IPS-15b (cell line): ENCODE measurements around the gene KLC3.

Experiments
- H3K27me3 ChIP-seq: one replicate; pipeline ENCODE4 v1.6.1; 2013; ENCODE audit warnings: low read length; ENCODE audit not compliant: control insufficient read depth, insufficient read depth
- H3K36me3 ChIP-seq: one replicate; pipeline ENCODE4 v1.6.1; 2013; ENCODE audit warnings: low read length; ENCODE audit not compliant: control insufficient read depth, insufficient read depth
- H3K4me1 ChIP-seq: one replicate; pipeline ENCODE4 v1.6.1; 2013; ENCODE audit warnings: mild to moderate bottlenecking, low read length; ENCODE audit not compliant: control insufficient read depth, insufficient read depth
- H3K4me3 ChIP-seq: one replicate; pipeline ENCODE4 v1.5.1; 2013; ENCODE audit warnings: low read depth, low read length
- H3K9ac ChIP-seq: one replicate; pipeline ENCODE4 v1.6.1; 2013; ENCODE audit warnings: low read depth, mild to moderate bottlenecking, low read length
- H3K9me3 ChIP-seq: one replicate; pipeline ENCODE4 v1.6.1; 2013; ENCODE audit warnings: mild to moderate bottlenecking, low read length; ENCODE audit not compliant: control insufficient read depth, insufficient read depth

Gene KLC3

GRCh38 chr19:45391871-45392665 lies 51.5 kb downstream of the KLC3 start:
- Histone ChIP-seq H3K4me1 (no peaks in the 10 kb centered on the region), H3K9me3 (no peaks in the 10 kb centered on the region), H3K36me3 (no peaks in the 10 kb centered on the region), H3K9ac (no peak overlapping the region), H3K4me3 (no peak overlapping the region), H3K27me3 (peaks cover 12% of the 10 kb centered on the region)

DNA sequence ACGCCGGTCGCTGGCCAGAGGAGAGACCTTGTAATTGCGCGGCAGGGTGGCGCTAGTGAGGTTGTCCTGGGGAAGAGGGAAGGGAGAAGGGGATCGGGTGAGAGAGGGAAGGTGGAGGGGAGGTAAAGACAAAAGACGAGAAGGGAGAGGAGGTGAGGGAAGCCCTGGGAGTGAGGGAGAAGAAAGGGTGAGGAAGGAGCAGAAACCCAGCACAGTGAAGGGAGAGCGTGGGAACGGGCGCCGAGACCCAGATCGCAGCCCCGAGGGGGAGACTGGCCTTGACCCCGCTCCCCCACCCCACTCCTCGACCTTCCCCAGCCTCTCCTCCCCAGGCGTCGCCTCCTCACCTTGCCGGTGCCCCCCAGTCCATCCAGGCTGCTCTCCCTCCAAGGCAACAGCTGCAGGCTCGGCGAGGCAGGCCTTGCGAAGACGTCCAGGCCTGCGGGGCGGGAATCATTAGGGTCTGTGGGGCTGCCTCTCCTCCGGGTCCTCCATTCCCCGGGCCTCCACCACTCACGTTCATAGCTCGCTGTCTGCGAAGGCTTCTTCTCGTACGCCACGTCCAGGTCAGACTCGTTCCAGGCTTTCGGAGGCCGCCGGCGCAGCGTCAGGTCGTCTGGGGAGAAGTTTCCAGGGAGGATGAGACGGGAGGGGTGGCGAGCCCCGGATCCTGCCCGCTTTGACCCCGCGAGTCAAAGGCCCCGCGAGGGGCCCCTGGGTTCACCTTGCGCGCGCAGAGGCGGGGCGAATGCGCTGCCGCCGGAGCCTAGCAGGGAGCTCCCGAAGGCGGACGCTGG lies 55.5 kb downstream of the KLC3 start:
- H3K9me3 ChIP-seq, result no peaks in the 10 kb centered on the region
- peak overlapping the region; percentile 56 for H3K4me3 ChIP-seq
- H3K27me3 ChIP-seq, result peaks cover 22% of the 10 kb centered on the region
- no peaks in the 10 kb centered on the region for H3K36me3 ChIP-seq
- H3K9ac ChIP-seq, result no peak overlapping the region
- no peaks in the 10 kb centered on the region for H3K4me1 ChIP-seq

DNA sequence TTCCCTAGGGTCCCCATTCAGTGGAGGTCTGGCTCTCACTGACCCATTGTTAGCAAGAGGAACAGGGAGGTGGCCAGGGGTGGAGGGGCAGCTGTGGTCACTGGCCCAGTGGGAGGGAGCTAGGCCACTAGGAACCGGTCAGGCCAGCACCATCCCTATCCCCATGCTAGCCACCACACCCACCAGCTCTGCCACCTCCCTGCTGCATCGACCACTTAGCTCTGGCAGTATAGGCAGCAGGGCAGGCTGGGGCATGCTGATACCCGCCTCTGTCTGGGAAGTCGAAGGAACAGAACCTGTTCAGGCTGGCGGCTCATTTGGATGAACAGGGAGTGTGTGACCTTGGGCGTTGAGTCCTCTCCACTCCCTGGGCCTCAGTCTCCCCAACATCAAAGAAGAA lies 59.6 kb downstream of the KLC3 start:
- H3K9me3 ChIP-seq, result no peaks in the 10 kb centered on the region
- H3K27me3 ChIP-seq, result peaks cover 31% of the 10 kb centered on the region
- H3K4me1 ChIP-seq, result peaks cover 8% of the 10 kb centered on the region
- H3K4me3 ChIP-seq, result no peak overlapping the region
- no peak overlapping the region for H3K9ac ChIP-seq
- no peaks in the 10 kb centered on the region for H3K36me3 ChIP-seq
